ENCODE measurements around the gene NEU1.

DNA sequence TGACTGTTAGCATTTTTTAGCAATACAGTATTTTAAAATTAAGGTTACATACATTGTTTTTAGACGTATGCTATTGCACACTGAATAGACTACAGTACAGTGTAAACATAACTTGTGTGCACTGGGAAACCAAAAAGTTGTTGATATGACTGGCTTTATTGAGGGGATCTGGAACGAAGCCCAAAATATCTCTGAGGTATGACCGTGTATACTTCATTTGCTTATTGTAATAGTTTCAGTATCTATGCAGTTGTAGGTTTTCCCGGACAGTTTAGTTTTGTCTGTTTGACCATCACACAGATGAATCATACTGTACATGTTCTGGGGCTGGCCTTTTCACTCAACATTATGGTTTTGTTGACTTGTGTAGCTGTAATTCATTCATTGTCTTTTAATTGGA lies 46.2 kb upstream of the NEU1 start:
- TF ChIP-seq CTCF (IDR thresholded peaks at IDR 0.05) = no peak
- no peak for TF ChIP-seq POLR2A (IDR thresholded peaks at IDR 0.05)
